ENCODE measurements around the gene ARHGEF3.
"Not testable (repeated sequence)": the region's sequence is repeated elsewhere in the genome, so short reads cannot be mapped to it uniquely, and the experiment has no call there.

ARHGEF3 gene

DNA sequence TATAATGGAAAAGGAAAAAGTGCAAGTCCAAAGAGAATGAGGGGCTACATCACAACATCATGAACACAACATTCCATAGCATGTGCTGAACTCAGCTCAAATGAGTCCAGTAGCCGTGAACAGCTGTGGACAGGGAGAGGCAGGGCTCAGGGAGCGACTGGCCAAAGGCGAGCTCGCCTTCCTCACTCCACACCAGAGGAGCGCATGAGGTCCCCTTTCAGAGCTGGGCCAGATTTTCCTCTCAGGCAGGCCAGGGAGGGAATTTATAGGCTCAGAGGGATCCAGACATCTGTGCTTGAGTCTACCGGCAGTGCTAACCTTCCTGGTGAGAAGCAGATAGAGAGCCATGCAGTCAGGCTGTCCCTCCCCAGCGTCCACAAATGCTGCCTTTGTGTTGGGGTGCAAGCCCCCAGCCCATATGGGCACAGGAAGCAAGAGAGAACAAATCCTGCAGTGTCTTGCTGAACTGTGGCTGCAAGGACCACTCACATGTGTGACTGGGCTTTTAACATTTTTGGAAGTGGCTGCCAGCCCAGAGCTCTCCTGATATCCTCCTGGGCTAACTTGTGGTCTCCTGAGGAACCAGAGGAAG, 32.5 kb downstream of the ARHGEF3 start:
- DNase-seq, result no peak

DNA sequence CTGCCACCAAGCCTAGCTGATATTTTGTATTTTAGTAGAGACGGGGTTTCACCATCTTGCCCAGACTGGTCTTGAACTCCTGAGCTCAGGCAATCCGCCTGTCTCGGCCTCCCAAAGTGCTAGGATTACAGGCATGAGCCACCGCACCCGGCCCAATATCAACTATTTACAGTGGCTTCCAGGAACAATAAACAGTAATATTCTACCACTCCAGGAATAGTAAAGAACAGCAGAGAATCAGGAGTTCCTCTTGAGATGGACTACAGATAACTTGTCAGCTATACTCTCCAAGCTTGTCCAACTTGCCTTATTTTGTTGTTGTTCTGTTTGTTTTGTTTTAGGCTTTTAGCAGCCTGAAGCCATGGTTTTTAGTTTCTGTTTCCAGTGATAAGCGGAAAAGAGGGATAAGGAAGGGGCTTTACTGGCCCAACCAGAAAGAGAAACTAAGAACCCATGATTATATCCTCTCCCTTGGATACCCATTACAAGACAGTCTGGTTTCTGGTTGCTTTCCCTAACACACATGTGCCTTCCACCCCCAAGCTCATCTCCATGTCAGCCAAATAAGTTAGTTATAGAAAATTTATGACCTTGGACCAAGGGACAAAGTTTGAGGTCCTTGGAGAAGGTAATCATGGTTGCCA, 36.7 kb downstream of the ARHGEF3 start:
- no peak for DNase-seq

DNA sequence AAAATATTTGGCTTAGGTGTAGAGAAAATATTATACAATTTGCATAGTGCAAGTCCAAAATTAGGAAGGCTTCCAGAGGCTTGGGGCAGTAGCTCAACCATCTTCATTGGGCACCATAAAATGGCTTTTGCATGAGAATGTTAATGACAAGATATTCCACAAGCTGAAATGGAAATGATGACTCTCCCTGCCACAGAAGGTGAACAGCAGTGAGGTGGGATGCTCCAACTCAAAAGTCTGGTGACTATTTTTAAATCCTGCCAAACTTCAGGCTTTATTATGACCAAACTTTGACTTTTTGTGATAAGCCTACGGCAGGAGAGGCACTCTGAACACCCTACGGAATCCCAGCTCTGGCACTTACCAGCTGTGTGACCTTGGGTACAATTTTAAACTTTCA, 37.6 kb downstream of the ARHGEF3 start:
- no peak for DNase-seq

DNA sequence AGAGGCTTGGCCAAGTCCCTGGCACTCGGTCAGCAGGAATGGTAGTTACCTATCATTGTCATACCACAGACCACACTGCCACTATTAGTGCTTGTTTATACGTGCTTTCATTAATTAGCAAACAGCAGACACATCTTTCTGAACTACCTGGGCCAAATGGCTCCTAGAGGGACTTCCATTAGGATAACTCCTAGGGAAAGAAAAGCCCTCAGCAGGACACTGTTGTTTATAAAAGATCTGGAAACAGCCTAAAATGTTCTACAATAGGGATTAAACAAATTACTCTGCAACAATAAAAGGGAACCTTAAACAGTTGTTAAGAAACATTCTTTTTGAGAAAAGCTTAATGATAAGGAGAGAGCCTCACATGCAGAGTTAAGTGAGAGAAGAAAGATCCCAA, 38.5 kb downstream of the ARHGEF3 start:
- no peak for DNase-seq

DNA sequence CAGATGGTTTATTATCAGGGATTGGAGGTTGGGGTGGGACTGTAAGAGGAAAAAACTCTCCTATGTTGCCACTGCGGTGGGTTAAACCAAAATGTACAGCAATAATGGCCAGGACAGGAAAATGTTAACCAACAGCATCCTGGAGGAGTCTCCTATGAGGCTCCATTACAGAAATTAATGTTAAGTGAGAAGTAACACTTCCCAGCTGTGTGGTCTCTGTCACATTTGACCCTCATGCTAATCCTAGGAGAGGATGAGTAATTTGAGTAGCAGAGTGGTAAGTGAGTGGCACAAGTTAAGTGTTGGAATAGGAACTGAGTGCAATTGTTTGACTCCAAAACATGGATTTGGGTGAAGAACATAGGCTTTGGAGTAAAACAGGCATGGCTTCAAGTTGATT, 39.0 kb downstream of the ARHGEF3 start:
- no peak for DNase-seq

DNA sequence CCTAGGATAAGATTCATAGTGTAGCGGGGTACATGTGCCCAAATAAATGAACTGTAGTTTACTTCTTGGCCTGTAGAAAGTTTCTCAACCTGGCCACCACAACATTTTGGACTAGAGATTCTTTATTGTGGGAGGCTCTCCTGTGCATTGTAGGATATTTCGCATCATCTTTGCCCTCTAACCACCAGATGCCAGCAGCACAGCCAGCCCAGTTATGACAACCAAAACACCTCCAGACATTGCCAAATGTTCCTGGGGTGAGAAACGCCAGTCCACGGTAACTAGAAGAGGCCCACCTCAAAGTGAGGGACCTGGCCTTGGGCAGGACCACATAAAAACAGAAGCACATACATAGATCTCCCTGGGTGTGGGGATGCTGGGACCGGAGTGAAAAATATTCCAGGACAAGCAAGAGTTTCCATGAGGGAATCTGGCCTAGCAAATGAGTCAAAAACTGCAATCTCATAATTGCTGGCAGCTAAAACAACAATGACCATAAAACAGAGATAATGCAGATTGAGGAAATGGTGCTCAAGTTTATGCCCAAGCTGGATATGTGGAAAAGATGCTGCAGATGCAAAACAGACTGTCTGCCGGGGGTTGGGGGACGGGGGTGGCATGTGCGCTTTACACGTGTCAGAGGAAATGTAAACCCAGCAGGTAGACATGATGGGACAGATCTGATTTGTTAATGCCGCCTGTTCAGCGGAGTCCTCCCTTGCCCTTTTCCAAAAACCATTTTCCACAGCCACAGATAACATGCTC, 39.7 kb downstream of the ARHGEF3 start:
- no peak for DNase-seq

DNA sequence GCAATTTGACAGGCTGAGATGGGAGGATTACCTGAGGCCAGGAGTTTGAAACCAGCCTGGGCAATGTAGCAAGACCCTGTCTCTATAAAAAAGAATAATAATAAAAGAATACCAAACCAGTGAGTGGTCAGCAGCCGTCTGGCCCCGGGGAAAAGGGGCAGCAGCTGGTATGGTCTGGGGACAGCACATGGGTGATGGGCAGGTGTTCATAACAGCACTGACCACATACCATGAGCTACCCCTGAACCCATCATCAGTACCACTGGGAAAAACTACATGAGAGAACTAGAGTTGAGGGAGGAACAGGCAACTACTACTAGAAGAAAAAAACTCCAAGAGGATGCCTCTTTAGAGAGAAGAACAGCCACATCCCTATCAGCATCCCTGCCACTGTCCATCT, 40.7 kb downstream of the ARHGEF3 start:
- DNase-seq, result no peak

DNA sequence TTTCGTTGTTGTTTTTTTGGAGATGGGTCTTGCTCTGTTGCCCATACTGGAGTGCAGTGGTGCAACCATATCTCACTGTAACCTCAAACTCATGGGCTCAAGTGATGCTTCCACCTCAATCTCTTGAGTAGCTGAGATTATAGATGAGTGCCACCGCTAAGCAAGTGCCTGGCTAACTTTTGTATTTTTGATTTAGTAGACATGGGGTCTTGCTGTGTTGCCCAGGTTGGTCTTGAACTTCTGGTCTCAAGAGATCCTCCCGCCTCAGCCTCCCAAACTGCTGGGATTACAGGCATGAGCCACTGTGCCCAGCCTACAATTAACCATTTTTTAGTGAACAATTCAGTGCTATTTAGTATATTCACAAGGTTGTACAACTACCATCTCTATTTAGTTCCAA, 42.2 kb downstream of the ARHGEF3 start:
- no peak for DNase-seq

DNA sequence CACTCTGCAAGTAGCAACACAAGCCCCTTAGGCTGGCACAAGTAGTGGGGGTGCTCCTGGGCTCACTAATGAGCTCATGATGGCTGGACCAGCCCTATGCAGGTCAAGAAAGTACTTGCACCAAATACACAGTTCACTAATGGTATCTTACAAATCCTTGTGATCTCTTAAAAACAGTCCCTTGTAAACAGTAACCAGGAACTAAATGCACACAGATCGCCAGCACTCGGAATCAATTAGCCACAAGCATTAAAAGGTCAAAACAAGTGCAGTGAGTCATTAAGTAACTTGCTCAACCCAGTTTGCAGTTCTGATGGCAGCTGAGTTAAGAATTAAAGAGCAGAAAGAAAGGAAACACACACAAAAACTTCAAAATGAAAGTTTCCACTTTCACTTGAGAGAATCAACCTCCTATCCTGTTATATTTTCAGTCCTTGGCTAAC, 43.2 kb downstream of the ARHGEF3 start:
- DNase-seq, result peak; percentile 40 to 51

DNA sequence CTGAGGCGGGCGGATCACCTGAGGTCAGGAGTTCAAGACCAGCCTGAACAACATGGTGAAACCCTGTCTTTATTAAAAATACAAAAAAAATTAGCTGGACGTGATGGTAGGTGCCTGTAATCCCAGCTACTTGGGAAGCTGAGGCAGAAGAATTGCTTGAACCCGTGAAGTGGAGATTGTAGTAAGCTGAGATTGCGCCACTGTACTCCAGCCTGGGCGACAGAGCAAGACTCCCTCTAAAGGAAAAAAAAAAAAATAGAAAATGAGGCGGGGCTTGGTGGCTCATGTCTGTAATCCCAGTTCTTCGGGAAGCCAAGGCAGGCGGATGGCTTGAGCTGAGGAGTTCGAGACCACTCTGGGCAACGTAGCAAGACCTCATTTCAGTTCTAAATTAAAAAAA, 43.7 kb downstream of the ARHGEF3 start:
- DNase-seq, result not testable (repeated sequence)

DNA sequence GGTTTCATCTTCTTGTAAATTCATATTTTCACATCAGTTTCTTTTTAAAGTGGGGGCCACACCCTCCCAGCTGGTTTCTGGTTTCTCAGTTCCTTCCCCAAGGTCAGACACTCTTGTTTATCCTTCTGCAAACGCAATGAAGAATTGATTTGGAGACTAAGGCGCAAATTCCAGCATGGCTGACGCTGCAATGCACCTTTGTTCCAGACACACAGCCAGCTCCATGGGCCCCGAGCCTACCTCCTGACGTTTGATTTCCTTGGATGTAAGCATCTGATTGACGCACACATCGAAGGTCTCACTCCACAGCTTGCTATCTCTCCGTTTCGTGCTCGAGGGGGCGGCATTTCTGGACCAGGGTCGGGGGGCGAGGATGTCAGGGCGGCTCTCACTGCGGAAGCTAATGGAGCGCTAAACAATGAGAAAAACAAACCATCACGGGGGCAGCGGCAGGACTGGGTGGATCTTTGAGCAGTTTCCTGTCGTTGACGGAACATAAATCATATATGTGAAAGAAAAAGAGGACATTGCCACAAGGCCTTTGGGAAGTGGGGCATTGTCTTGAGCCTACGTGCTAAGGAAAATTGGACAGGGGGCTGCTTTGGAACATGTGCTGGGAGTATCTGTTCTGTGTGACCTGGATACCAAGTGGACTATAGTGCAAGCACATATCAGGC, 46.9 kb downstream of the ARHGEF3 start:
- peak; percentile 10 to 21 for DNase-seq

DNA sequence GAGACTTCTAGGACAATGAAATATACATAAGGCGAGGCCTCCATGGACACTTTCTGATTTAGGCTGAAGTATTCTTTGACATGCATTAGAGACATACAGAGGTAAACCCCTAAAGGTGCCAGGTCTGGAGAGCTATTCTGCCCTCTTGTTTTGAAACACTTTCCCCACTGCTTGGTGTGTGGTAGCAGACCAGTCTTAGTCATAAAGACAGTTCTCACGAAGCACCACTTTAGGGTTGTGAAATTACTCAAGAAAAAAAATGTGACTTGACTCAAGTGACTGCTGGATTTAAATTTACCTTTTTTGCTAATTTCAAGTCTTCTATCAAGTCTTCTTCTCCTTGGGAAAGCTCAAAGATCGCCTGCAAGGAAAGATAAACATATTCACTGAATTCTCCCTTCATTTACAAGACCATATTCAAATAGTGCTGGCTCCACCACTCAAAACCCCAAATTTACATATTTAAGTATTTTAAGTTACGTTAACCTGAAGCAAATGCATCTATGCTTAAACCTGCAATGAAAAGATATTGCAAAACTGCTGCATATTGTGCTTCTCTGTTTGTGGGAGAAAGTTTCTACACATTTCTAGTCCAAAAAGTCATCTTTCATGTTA, 48.4 kb downstream of the ARHGEF3 start:
- peak; percentile 16 to 20 for DNase-seq

DNA sequence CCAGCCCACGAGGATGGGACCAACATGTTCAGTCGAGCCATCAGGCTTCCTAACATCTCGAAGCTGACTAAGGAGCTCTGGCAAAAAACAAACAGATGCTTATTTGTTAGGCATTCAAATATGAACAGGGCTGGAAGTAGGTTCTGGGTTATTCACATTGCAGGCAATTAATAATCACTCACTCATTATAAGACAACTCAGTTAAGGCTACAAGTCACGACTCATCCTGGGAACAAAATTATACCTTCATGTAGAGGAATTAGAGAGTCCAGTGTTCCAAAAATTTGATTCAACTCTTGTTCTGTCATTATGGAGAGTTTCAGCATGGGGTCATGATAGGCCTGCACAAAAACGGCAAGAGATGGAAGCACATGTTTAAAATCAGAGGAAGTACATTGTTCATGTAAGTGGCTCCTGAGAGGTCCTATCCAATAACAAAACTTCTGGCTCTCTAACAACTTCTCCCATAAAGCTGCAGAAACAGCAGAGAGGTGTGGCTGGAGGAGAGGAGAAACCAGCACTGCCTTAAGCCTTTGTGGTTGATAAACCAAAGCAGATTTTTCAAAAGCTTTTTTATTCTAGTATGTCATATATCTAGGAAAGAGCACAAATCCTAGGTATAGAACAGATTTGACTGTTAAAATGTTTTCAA, 50.6 kb downstream of the ARHGEF3 start:
- DNase-seq, result no peak

DNA sequence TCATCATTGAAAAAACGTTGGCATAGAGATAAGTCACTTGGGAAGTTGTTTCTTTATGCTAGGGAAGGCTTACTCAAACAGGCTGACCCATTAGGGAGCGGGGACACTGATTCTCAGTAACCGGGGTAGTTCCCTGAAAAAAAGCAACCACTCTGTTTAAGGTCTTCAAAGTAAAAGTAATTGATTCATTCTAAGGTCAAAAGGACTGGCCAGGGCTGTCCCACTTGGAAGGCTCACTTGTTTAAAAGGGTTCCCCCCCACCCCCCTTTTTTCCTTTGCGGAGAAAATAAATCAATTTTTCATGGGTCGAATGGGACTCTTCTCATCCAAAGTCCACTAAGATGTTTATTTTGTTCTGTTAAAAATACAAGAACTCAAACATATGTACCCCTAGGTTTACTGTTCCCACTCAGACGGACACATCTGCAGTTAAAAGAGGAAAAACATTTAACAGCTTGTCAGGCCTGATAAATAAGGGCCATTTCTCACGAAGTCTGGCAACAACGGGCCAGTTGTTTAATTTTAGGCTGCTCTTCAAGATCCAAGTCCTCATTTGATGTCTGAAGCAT, 53.0 kb downstream of the ARHGEF3 start:
- DNase-seq, result no peak

DNA sequence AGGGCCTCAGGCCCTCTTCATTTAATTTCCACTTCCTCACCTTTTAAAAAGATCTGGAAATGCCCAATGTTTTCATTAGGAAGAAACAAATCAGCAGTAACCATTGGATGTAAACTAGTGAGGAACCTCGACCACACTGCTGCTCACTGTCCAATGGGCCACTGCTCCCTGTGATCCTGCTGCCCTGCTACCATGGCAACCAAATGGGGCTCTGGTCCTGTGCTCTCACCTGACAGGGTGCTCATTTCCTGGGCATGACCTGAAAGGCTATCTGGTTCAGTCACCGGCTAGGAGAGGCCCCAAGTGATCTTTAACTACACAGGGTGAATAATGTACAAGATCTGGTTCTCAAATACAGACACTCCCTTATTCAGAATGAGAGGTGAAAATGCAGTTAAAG, 54.6 kb downstream of the ARHGEF3 start:
- no peak for DNase-seq

DNA sequence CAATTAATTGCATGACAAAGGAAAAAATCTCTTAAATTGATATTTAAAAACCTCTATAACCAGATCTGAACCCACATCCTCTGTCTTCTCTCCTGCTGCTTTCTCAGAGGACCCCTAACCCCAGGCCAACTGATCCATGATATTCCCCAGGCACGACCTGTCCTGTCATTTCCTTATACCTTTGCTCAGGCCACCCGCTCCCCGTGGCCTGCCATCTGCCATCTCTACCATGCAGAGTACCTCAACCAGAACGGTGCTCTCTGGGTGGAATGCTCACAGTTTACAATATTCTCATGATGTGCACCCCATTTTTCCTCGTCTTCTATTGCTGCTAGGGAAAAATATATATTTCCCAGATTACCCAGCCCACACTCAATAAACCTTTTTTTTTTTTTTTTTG, 57.7 kb downstream of the ARHGEF3 start:
- DNase-seq, result no peak

DNA sequence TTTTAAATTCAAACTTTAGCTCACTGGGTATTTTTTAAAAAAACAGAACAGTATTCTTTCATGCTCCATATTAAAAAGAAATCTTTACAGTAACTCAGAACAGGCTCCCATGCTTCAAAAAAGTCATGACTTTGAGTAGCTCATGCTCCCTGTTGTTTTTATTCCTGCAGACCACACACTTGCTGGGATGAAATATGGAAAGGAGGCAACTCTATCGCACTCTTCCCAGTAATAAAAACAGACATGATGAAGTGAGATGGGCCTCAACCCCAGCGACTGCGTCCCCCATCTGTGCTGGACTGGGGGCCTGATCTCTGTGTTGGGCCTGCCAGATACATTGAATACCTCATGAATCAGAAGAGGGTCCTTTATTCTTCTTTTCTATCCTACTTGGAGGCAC, 58.9 kb downstream of the ARHGEF3 start:
- DNase-seq, result no peak

DNA sequence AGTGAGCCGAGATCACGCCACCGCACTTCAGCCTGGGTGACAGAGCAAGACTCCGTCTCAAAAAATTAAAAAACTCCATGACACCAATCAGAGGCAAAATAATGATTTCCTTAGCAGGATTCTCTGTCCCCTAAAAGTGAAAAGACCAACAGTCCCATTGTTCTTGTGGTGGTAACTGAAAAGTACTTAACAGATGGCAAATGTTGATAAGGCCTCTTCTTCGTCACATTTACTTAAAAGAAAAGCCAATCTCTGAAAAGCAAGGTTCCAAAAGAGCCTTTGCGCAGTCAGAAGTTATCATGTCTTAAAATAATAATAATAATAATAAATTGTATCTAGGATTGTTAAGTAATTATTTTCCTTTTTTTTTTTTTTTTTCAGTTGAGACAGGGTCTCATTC, 62.7 kb downstream of the ARHGEF3 start:
- DNase-seq, result no peak

DNA sequence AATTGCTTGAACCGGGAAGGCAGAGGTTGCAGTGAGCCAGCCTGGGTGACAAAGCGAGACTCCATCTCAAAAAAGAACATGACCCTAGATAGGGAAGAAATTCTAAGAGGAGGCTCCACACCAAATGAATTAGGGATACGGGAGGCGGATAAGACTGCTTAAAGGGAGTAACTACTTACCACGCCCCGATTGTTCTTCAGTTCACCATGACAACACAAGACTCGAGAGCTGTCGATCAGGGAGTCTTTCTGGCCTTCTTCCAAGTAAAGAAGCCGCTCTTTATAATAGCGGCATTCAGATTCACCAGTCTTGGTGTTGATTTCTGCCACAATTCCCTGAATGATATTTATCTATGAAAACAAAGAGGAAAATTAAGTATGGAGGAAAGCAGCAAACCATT, 64.7 kb downstream of the ARHGEF3 start:
- no peak for DNase-seq

DNA sequence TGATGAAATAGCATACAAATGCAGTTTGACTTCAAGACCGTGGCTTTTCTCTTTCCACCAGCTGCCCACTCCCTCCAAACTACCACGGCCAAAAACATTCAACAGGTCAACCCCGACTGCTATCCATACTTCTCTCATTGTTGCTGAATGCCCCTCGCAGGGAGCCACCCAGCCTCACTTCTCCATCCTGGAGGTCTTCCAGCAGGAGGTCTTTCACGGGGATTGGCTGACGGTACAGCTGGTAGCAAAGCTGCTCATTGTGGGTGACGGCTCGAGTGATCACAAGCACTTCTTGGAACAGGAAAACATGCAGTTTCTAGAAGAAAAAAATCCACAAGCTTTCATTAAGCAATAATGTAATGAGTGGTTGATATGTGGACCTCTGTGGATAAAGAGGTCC, 69.6 kb downstream of the ARHGEF3 start:
- DNase-seq, result no peak

DNA sequence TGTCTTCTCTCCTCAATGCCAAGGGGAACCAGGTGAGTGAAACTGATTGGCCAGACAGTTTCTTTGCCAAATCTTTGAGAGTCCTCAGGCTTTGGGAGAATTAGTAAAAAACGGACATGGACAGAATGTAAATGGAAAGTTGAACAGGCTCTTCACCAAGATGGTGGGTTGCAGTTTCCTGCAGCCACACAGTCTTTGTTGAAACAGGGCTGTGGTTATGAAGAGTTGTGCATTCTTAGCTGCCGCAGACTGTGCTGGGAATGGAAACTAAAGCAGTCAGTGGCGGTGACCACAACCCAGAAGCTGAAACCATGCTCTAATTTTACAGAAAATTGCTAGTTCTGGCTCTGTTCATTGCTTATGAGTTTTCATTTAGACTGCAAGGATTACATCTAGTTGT, 76.6 kb downstream of the ARHGEF3 start:
- peak; percentile 27 to 30 for DNase-seq

DNA sequence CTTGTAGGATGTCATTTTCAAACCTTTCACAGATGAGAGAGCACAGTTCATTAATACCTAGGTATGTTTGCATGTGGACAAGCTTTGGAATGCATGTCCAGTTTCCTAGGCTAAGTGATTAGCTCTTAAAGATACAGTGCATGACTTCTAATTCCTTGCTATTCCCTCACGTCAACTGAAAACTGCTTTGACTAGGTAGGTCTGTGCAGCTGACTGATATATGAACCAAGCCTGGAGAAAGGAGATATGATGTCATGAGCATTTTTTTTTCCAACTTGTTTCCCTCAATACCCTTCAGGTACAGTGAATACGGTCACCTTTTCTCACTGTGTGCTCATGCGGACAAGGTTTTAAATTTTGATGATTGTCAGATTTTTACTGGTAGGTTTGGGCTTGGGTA, 77.1 kb downstream of the ARHGEF3 start:
- no peak for DNase-seq

All from activated CD4-positive, alpha-beta T cell treated with anti-CD3 and anti-CD28 coated beads for 4 hours (primary cell).